HepG2 (cell line): Measurements from ENCODE around the gene ECM1. TPM values are rescaled to one million over a fixed set of nuclear protein-coding genes. Genes with fewer than 3 reads are reported as not detected.

Source experiments
- CEBPZ ChIP-seq: IDR thresholded peaks from 2 replicates; pipeline ENCODE4 v1.6.1; 2012; ENCODE audit warnings: low read length, improper control_type of control experiment
- CERS6 ChIP-seq: sonication (generic); formaldehyde crosslinking; IDR thresholded peaks from 2 replicates; pipeline ENCODE4 v1.5.0; 2020; ENCODE audit warnings: missing genetic modification reagents
- CTCF ChIP-seq: sonication (generic); formaldehyde crosslinking; IDR thresholded peaks from 2 replicates; pipeline ENCODE4 v1.5.0; 2020; ENCODE audit warnings: mild to moderate bottlenecking, missing genetic modification reagents, moderate library complexity
- HDAC6 ChIP-seq: fragments of 200-600 bp; sonication (generic); IDR thresholded peaks from 2 replicates; pipeline ENCODE4 v1.7.0; 2017; ENCODE audit warnings: mild to moderate bottlenecking, antibody characterized with exemption, low read length, low read depth
- HMGXB4 ChIP-seq, 2 experiments: sonication (generic) in 1 of 2; formaldehyde crosslinking in 1 of 2; IDR thresholded peaks; 2 replicates each; pipeline versions ENCODE4 v1.4.0 to v1.6.1; 2018 to 2020; ENCODE audit warnings: missing genetic modification reagents in 2 of 2, borderline replicate concordance in 1 of 2, low read depth in 1 of 2, mild to moderate bottlenecking in 1 of 2, missing biosample characterization in 1 of 2
- HOXA3 ChIP-seq: sonication (generic); formaldehyde crosslinking; IDR thresholded peaks from 2 replicates; pipeline ENCODE4 v1.5.0; 2020; ENCODE audit warnings: missing genetic modification reagents
- SNAPC2 ChIP-seq: sonication (generic); formaldehyde crosslinking; IDR thresholded peaks from 2 replicates; pipeline ENCODE4 v1.8.1; 2022; ENCODE audit warnings: mild to moderate bottlenecking, missing genetic modification reagents
- TCF12 ChIP-seq, 2 experiments: fragments of 450-650 bp in 1 of 2; sonication (generic) in 1 of 2; formaldehyde crosslinking in 1 of 2; IDR thresholded peaks; 2 replicates each; pipeline versions ENCODE4 v1.6.1 to v1.8.0; 2017 to 2022; ENCODE audit warnings: antibody characterized with exemption in 1 of 2, mild to moderate bottlenecking in 1 of 2, missing genetic modification reagents in 1 of 2, moderate library complexity in 1 of 2
- ZMYM3 ChIP-seq: sonication (generic); formaldehyde crosslinking; IDR thresholded peaks from 2 replicates; pipeline ENCODE4 v1.5.1; 2020; ENCODE audit warnings: mild to moderate bottlenecking, missing genetic modification reagents
- ZNF251 ChIP-seq: sonication (generic); formaldehyde crosslinking; IDR thresholded peaks from 2 replicates; pipeline ENCODE4 v1.9.0; 2021; ENCODE audit warnings: mild to moderate bottlenecking, missing genetic modification reagents
- ZNF264 ChIP-seq: sonication (generic); formaldehyde crosslinking; IDR thresholded peaks from 2 replicates; pipeline ENCODE4 v1.4.0; 2020; ENCODE audit warnings: missing genetic modification reagents
- ZNF644 ChIP-seq: IDR thresholded peaks from 2 replicates; pipeline ENCODE4 v1.6.1; 2016; ENCODE audit warnings: low read depth
- ZNF687 ChIP-seq: sonication (generic); formaldehyde crosslinking; IDR thresholded peaks from 2 replicates; pipeline ENCODE4 v1.5.1; 2020; ENCODE audit warnings: mild to moderate bottlenecking, missing genetic modification reagents, moderate library complexity
- polyA plus RNA-seq, 8 experiments: library from polyadenylated mRNA; depleted of rRNA in 3 of 8; stranded (reverse) in 7 of 8; unstranded in 1 of 8; fragments of >200 nt; fragmentation: Illumina TruSeq in 4 of 8; extraction: Trizol in 4 of 8; gene quantifications; 2 replicates each; pipeline versions ENCODE4 v1.2.1 to v1.2.3, GENCODE V29; 2011 to 2016; ENCODE audit warnings: low read depth in 4 of 8, missing spikeins in 1 of 8, mixed read lengths in 1 of 8; ENCODE audit not compliant: insufficient read depth in 1 of 8
- total RNA-seq, 5 experiments: library from RNA; depleted of rRNA; stranded (reverse); fragments of >200 nt; fragmentation: Illumina TruSeq; extraction: Trizol; gene quantifications; 2 replicates each; pipeline ENCODE4 v1.2.3, GENCODE V29; 2016; ENCODE audit warnings: low read depth in 1 of 5

Gene ECM1
- total and polyA plus RNA-seq, 2 of the 13 experiments (the other 11 are each of a cell fraction or from before 2014, with no cell fraction given) = 0.42 to 1.0 TPM

GRCh38 chr1:150537732-150538684, 30.1 kb downstream of the ECM1 start (continued):
- TF ChIP-seq HMGXB4 (CRISPR knock-in tag; IDR thresholded peaks at IDR 0.05; ENCODE audit: borderline replicate concordance in 1 of 2, low read depth in 1 of 2) (peak in 1 of 2 experiments; percentile 61; a peak in 1 of 4 replicates), ZNF251 (CRISPR knock-in tag) (no peak), CTCF (CRISPR knock-in tag) (peak; percentile 61), ZNF644 (CRISPR knock-in tag) (no peak), HOXA3 (CRISPR knock-in tag) (no peak), ZNF687 (CRISPR knock-in tag) (0 out of 2 replicates have a peak, but pooled peaks have one; percentile 27), CERS6 (CRISPR knock-in tag) (no peak), ZNF264 (no peak), SNAPC2 (CRISPR knock-in tag) (no peak), HDAC6 (no peak), ZMYM3 (peak; percentile 21; the same call in 1 of the 2 replicates), CEBPZ (no peak), TCF12 (IDR thresholded peaks at IDR 0.05) (no peak), TCF12 (CRISPR knock-in tag; IDR thresholded peaks at IDR 0.05) (no peak)
